HG02885 (cell line): ENCODE results near the gene EXOC6B.

Experiments used
- ATAC-seq: cut with Tn5 transposase; IDR thresholded peaks from one replicate; pipeline ENCODE4 v1.9.1; 2021; ENCODE audit warnings: mild to moderate bottlenecking; ENCODE audit not compliant: unreplicated experiment, poor library complexity

The EXOC6B gene

GRCh38 chr2:72825257-72826155, at the start of gene EXOC6B:
TSS of gene EXOC6B (minus strand) at chr2:72826033.
- peak; percentile 94 for ATAC-seq

GRCh38 chr2:72871880-72872279, 46.0 kb upstream of the EXOC6B start:
- no peak for ATAC-seq

GRCh38 chr2:72871060-72871459, 45.2 kb upstream of the EXOC6B start:
- ATAC-seq, result no peak

GRCh38 chr2:72864500-72864899, 38.7 kb upstream of the EXOC6B start:
- peak; percentile 56 for ATAC-seq

- ATAC-seq, result no peak
Measured at GRCh38 chr2:72863046-72863445, 37.2 kb upstream of the EXOC6B start.

GRCh38 chr2:72862239-72862988, 36.6 kb upstream of the EXOC6B start:
- ATAC-seq, result peak; percentile 91

GRCh38 chr2:72859831-72860262, 34.0 kb upstream of the EXOC6B start:
- peak; percentile 67 for ATAC-seq

GRCh38 chr2:72851333-72851732, 25.5 kb upstream of the EXOC6B start:
- no peak for ATAC-seq

- no peak for ATAC-seq
Measured at GRCh38 chr2:72849138-72849462, 23.3 kb upstream of the EXOC6B start.

GRCh38 chr2:72848436-72849137, 22.8 kb upstream of the EXOC6B start:
- ATAC-seq, result no peak

GRCh38 chr2:72847534-72848315, 21.9 kb upstream of the EXOC6B start:
- no peak for ATAC-seq

GRCh38 chr2:72846171-72847095, 20.6 kb upstream of the EXOC6B start:
- ATAC-seq, result peak; percentile 89

GRCh38 chr2:72843301-72843700, 17.5 kb upstream of the EXOC6B start:
- no peak for ATAC-seq

- ATAC-seq, result no peak
Measured at GRCh38 chr2:72841462-72842125, 15.8 kb upstream of the EXOC6B start.

- no peak for ATAC-seq
Measured at GRCh38 chr2:72840066-72840465, 14.2 kb upstream of the EXOC6B start.

- no peak for ATAC-seq
Measured at GRCh38 chr2:72837171-72837570, 11.3 kb upstream of the EXOC6B start.

- no peak for ATAC-seq
Measured at GRCh38 chr2:72835403-72835802, 9.6 kb upstream of the EXOC6B start.

GRCh38 chr2:72834596-72834995, 8.8 kb upstream of the EXOC6B start:
- ATAC-seq, result no peak
